Fibroblast of gingiva (primary cell): ENCODE results near the gene TMC2.
A peak's percentile ranks its signal among the peaks of the same experiment; 100 is the strongest.
"Not testable (repeated sequence)": the region's sequence is repeated elsewhere in the genome, so short reads cannot be mapped to it uniquely, and the experiment has no call there.

ENCODE experiments used
- DNase-seq: peaks from one replicate; pipeline ENCODE4 v3.0.0-alpha.2; 2011; ENCODE audit warnings: low read depth

The TMC2 gene

DNA sequence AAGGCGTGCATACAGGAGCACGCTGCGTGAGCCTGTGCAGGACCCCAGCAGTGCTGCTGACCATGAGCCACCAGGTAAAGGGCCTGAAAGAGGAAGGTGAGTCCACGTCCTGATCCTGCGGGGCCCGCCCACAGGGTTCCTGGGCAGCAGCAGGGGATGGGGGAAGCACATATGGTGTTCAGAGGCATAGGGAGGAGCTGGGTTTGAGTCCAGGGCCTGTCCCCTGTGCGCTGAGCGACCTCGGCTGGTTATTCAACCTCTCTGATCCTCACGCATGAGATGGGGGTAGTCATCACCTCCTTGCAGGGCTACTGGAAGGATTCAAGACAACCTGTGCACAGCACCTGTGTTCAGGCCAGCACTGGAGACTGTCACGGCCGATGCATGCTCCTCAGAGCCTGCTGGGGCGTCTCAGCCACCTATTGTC is at the start of gene TMC2:
TSS of gene TMC2 (plus strand) at position 14 of the 427 bp plus-strand sequence. CDS start at position 63, 49 bp downstream.
- no peak for DNase-seq

DNA sequence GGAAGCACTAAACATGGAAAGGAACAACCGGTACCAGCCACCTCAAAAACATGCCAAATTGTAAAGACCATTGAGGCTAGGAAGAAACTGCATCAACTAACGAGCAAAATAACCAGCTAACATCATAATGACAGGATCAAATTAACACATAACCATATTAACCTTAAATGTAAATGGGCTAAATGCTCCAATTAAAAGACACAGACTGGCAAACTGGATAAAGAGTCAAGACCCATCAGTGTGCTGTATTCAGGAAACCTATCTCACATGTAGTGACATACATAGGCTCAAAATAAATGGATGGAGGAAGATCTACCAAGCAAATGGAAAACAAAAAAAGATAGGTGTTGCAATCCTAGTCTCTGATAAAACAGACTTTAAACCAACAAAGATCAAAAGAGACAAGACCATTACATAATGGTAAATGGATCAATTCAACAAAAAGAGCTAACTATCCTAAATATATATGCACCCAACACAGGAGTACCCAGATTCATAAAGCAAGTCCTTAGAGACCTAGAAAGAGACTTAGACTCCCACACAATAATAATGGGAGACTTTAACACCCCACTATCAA is 33.5 kb upstream of the TMC2 start:
- not testable (repeated sequence) for DNase-seq

DNA sequence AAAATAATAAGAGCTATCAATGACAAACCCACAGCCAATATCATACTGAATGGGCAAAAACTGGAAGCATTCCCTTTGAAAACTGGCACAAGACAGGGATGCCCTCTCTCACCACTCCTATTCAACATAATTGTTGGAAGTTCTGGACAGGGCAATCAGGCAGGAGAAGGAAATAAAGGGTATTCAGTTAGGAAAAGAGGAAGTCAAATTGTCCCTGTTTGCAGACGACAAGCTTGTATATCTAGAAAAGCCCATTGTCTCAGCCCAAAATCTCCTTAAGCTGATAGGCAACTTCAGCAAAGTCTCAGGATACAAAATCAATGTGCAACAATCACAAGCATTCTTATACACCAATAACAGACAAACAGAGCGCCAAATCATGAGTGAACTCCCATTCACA is 31.6 kb upstream of the TMC2 start:
- DNase-seq, result not testable (repeated sequence)

GRCh38 chr20:2506426-2506825 is 29.9 kb upstream of the TMC2 start:
- not testable (repeated sequence) for DNase-seq

DNA sequence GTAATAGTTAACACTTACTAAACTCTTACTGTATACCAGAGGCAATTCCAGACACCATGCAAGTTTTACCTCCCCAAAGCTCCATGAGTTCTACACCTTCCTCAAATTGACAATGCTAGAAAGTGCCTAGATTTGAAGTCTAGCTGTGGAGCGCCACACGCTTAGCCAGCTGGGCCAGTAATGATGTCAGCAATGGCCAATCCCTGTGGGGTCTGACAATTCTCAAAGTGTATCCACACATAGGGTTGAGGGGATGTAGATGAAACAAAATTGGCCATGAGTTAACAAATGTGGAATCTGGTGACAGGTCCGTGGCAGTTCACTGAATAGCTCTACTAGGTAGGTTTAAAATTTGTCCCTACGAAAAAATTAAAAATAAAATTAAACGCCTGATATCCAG is 28.9 kb upstream of the TMC2 start:
- DNase-seq, result no peak

- DNase-seq, result no peak
Measured at GRCh38 chr20:2507875-2508630, 28.3 kb upstream of the TMC2 start.

- peak; percentile 74 for DNase-seq
Measured at GRCh38 chr20:2508631-2509467, 27.5 kb upstream of the TMC2 start, which contains the start of gene ZNF343. TSS of gene ZNF343 (minus strand) at chr20:2508915. CDS start at chr20:2493895, 15,020 bp downstream.

DNA sequence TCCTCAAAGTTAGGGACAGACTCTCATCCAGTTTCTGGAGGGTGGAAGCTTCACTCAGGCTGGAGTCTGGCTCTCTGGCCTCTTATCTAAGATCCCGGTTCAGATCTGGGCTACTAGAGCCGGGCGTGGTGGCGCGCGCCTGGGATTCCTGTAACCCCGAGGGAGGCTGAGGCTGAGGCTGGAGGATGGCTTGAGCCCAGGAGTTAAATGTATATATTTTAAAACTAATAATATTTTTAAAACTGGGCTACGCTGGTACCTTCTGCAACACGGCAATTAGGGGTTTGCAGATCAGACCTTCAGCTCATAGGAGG is 26.9 kb upstream of the TMC2 start:
- DNase-seq, result no peak

DNA sequence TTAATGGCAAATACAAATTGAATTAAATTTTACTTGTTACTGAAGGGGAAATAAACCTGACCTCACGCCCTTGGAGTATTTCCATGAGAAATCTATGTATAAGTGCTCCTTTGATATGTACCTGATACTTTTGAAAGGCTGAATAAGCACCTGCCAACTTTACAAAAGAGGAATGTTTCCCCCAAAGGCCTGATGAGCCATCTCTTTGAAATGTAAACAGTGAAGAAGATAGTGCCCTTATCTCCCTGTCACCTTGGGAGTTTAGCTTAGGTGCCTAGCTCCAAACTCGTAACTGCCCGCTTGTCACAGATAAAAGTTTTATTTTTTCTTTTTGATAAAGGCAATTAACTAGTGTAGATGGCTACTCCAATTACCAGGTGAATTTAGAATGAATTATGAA is 26.6 kb upstream of the TMC2 start:
- DNase-seq, result no peak

GRCh38 chr20:2515203-2515602 is 21.2 kb upstream of the TMC2 start:
- peak; percentile 30 for DNase-seq

- no peak for DNase-seq
Measured at GRCh38 chr20:2516399-2516798, 20.0 kb upstream of the TMC2 start.

- no peak for DNase-seq
Measured at GRCh38 chr20:2518096-2518495, 18.3 kb upstream of the TMC2 start.

GRCh38 chr20:2518558-2518957 is 17.8 kb upstream of the TMC2 start:
- DNase-seq, result no peak

- DNase-seq, result peak; percentile 68
Measured at GRCh38 chr20:2519115-2519809, 17.1 kb upstream of the TMC2 start.

GRCh38 chr20:2520617-2521016 is 15.8 kb upstream of the TMC2 start:
- DNase-seq, result no peak

GRCh38 chr20:2521369-2522305 is 14.7 kb upstream of the TMC2 start:
- DNase-seq, result peak; percentile 26

GRCh38 chr20:2522826-2523429 is 13.4 kb upstream of the TMC2 start:
- not testable (repeated sequence) for DNase-seq

GRCh38 chr20:2523919-2524708 is 12.3 kb upstream of the TMC2 start:
- peak; percentile 66 for DNase-seq

- DNase-seq, result peak; percentile 44
Measured at GRCh38 chr20:2524709-2525506, 11.5 kb upstream of the TMC2 start.
